ENCODE results near the gene KRT86.

The KRT86 gene

GRCh38 chr12:52252728-52253343 is 21.6 kb upstream of the KRT86 start:
- Histone ChIP-seq H2AFZ (ENCODE audit: low read length) (no peak overlapping the region), H3F3A (ENCODE audit: insufficient read depth, low read length) (no peaks in the 10 kb centered on the region), H3K36me3 (ENCODE audit: insufficient read depth, low read length) (no peaks in the 10 kb centered on the region), H3K4me2 (ENCODE audit: low read length) (no peak overlapping the region), H3K27ac (ENCODE audit: low read depth, low read length, poor library complexity, severe bottlenecking) (no peak overlapping the region), H3K9ac (ENCODE audit: low read length) (no peak overlapping the region), H3K9me3 (ENCODE audit: low read length) (no peaks in the 10 kb centered on the region), H3K9me2 (ENCODE audit: low read depth, low read length) (no peaks in the 10 kb centered on the region), H3K4me3 (ENCODE audit: low read depth, low read length, poor library complexity, severe bottlenecking) (no peak overlapping the region), H3K4me1 (ENCODE audit: insufficient read depth, low read length, severe bottlenecking) (no peaks in the 10 kb centered on the region), H3K27me3 (ENCODE audit: insufficient read depth, low read length) (no peaks in the 10 kb centered on the region), H3K79me2 (ENCODE audit: insufficient read depth, low read length) (no peaks in the 10 kb centered on the region), H4K20me1 (ENCODE audit: insufficient read depth, low read length) (no peaks in the 10 kb centered on the region)
- TF ChIP-seq EZH2 (IDR thresholded peaks at IDR 0.05; ENCODE audit: borderline replicate concordance, low read length) (no peak), CTCF (IDR thresholded peaks at IDR 0.05; ENCODE audit: low read length) (no peak)

GRCh38 chr12:52253391-52254179 is 20.9 kb upstream of the KRT86 start:
- no peak for TF ChIP-seq CTCF (IDR thresholded peaks at IDR 0.05; ENCODE audit: low read length)
- TF ChIP-seq EZH2 (IDR thresholded peaks at IDR 0.05; ENCODE audit: borderline replicate concordance, low read length), result no peak
- no peaks in the 10 kb centered on the region for H3F3A ChIP-seq (ENCODE audit: insufficient read depth, low read length)

GRCh38 chr12:52254180-52254964 is 20.1 kb upstream of the KRT86 start:
- Histone ChIP-seq H3K27ac (ENCODE audit: low read depth, low read length, poor library complexity, severe bottlenecking) (no peak overlapping the region), H3K9ac (ENCODE audit: low read length) (no peak overlapping the region), H2AFZ (ENCODE audit: low read length) (no peak overlapping the region)

More at GRCh38 chr12:52253391-52254179, 20.9 kb upstream of the KRT86 start:
- H3K27me3 ChIP-seq (ENCODE audit: insufficient read depth, low read length), result no peaks in the 10 kb centered on the region
- H3K4me2 ChIP-seq (ENCODE audit: low read length), result no peak overlapping the region
- H3K27ac ChIP-seq (ENCODE audit: low read depth, low read length, poor library complexity, severe bottlenecking), result no peak overlapping the region
- no peaks in the 10 kb centered on the region for H3K79me2 ChIP-seq (ENCODE audit: insufficient read depth, low read length)
- H4K20me1 ChIP-seq (ENCODE audit: insufficient read depth, low read length), result no peaks in the 10 kb centered on the region
- H3K9me3 ChIP-seq (ENCODE audit: low read length), result no peaks in the 10 kb centered on the region
- no peak overlapping the region for H3K9ac ChIP-seq (ENCODE audit: low read length)
- no peak overlapping the region for H3K4me3 ChIP-seq (ENCODE audit: low read depth, low read length, poor library complexity, severe bottlenecking)
- no peaks in the 10 kb centered on the region for H3K4me1 ChIP-seq (ENCODE audit: insufficient read depth, low read length, severe bottlenecking)
- no peaks in the 10 kb centered on the region for H3K36me3 ChIP-seq (ENCODE audit: insufficient read depth, low read length)
- H2AFZ ChIP-seq (ENCODE audit: low read length), result no peak overlapping the region
- no peaks in the 10 kb centered on the region for H3K9me2 ChIP-seq (ENCODE audit: low read depth, low read length)

More at GRCh38 chr12:52254180-52254964, 20.1 kb upstream of the KRT86 start:
- H3K9me3 ChIP-seq (ENCODE audit: low read length), result no peaks in the 10 kb centered on the region
- H3K4me2 ChIP-seq (ENCODE audit: low read length), result no peak overlapping the region
- H3K4me1 ChIP-seq (ENCODE audit: insufficient read depth, low read length, severe bottlenecking), result no peaks in the 10 kb centered on the region
- no peaks in the 10 kb centered on the region for H3K79me2 ChIP-seq (ENCODE audit: insufficient read depth, low read length)
- no peak overlapping the region for H3K4me3 ChIP-seq (ENCODE audit: low read depth, low read length, poor library complexity, severe bottlenecking)
- no peaks in the 10 kb centered on the region for H3K27me3 ChIP-seq (ENCODE audit: insufficient read depth, low read length)
- no peak for TF ChIP-seq CTCF (IDR thresholded peaks at IDR 0.05; ENCODE audit: low read length)
- TF ChIP-seq EZH2 (IDR thresholded peaks at IDR 0.05; ENCODE audit: borderline replicate concordance, low read length), result no peak
- H3F3A ChIP-seq (ENCODE audit: insufficient read depth, low read length), result no peaks in the 10 kb centered on the region
- no peaks in the 10 kb centered on the region for H3K9me2 ChIP-seq (ENCODE audit: low read depth, low read length)
- no peaks in the 10 kb centered on the region for H4K20me1 ChIP-seq (ENCODE audit: insufficient read depth, low read length)
- H3K36me3 ChIP-seq (ENCODE audit: insufficient read depth, low read length), result no peaks in the 10 kb centered on the region

All from OCI-LY1 (cell line).